A673 (cell line): Measurements from ENCODE around the gene PCBP2. TPM values are rescaled to one million over a fixed set of nuclear protein-coding genes. Genes with fewer than 3 reads are reported as not detected.

Experiments used
- BruUV-seq: library from RNA; stranded (reverse); fragments of 400-500 nt; replicated peaks from 2 replicates; lab custom pipeline; 2021; lab: Mats Ljungman, UMichigan
- CTCF ChIA-PET: fragments of 300-600 bp; sonication (Branson Sonifier 250); formaldehyde crosslinking; loops from one replicate; lab custom pipeline; 2022; ENCODE audit warnings: antibody characterized with exemption; lab: Charles Lee
- POLR2A ChIA-PET: fragments of 300-600 bp; sonication (Branson Sonifier 250); formaldehyde crosslinking; loops from one replicate; lab custom pipeline; 2022; ENCODE audit warnings: antibody characterized with exemption; ENCODE audit not compliant: low non-redundant PET; lab: Charles Lee
- DNase-seq: peaks from one replicate; pipeline ENCODE4 v3.0.0-alpha.2; 2015; ENCODE audit warnings: low spot score
- H3K27ac ChIP-seq: fragments of 200-600 bp; sonication (generic); 2 replicates; pipeline ENCODE4 v1.5.1; 2016; ENCODE audit warnings: mixed run types, low read depth, mild to moderate bottlenecking, mixed read lengths, antibody characterized with exemption, low read length; ENCODE audit not compliant: poor library complexity, severe bottlenecking
- H3K27me3 ChIP-seq: fragments of 200-600 bp; sonication (generic); replicated peaks from 2 replicates; pipeline ENCODE4 v1.6.1; 2017; ENCODE audit warnings: mixed run types, low read depth, mild to moderate bottlenecking, mixed read lengths, antibody characterized with exemption, low read length; ENCODE audit not compliant: insufficient read depth, poor library complexity
- H3K36me3 ChIP-seq: fragments of 200-600 bp; sonication (generic); 2 replicates; pipeline ENCODE4 v1.6.1; 2016; ENCODE audit warnings: mixed run types, mild to moderate bottlenecking, mixed read lengths, antibody characterized with exemption, low read length; ENCODE audit not compliant: insufficient read depth, poor library complexity, severe bottlenecking
- H3K4me1 ChIP-seq: fragments of 200-600 bp; sonication (generic); 2 replicates; pipeline ENCODE4 v1.6.1; 2017; ENCODE audit warnings: mixed run types, mild to moderate bottlenecking, mixed read lengths, antibody characterized with exemption, low read length; ENCODE audit not compliant: insufficient read depth, poor library complexity, severe bottlenecking
- H3K4me3 ChIP-seq: fragments of 200-600 bp; sonication (generic); 2 replicates; pipeline ENCODE4 v1.5.1; 2016; ENCODE audit warnings: low read depth, mixed run types, mild to moderate bottlenecking, mixed read lengths, low read length; ENCODE audit not compliant: poor library complexity, severe bottlenecking
- H3K9me3 ChIP-seq: fragments of 200-600 bp; sonication (generic); 2 replicates; pipeline ENCODE4 v1.6.1; 2016; ENCODE audit warnings: mixed run types, low read depth, mild to moderate bottlenecking, mixed read lengths, antibody characterized with exemption, low read length; ENCODE audit not compliant: poor library complexity, severe bottlenecking
- CTCF ChIP-seq: fragments of 300-800, 200-600 bp; sonication (generic); conservative IDR thresholded peaks from 2 replicates; pipeline ENCODE4 v1.5.1; 2017; ENCODE audit warnings: low read depth, mild to moderate bottlenecking, antibody characterized with exemption, low read length, moderate library complexity, mixed read lengths
- EZH2 ChIP-seq: fragments of 200-600 bp; sonication (generic); IDR thresholded peaks from 2 replicates; pipeline ENCODE4 v1.6.1; 2017; ENCODE audit warnings: borderline replicate concordance, low read depth, mild to moderate bottlenecking, mixed read lengths, antibody characterized with exemption, low read length; ENCODE audit not compliant: poor library complexity, severe bottlenecking
- intact Hi-C: fragments of 100-400 bp; cut with micrococcal nuclease; formaldehyde crosslinking; loops from one replicate; pipeline ENCODE4 v1.10.0; 2022; ENCODE audit not compliant: unreplicated experiment
- total RNA-seq: library from RNA; stranded (reverse); gene quantifications from 2 replicates; pipeline ENCODE4 v1.2.3, GENCODE V29; 2021

The PCBP2 gene
- total RNA-seq, 1 experiment from 2014 or later, result 1,215 TPM

- POLR2A ChIA-PET, result no interaction called here
- Histone ChIP-seq H3K4me3 (no peak overlapping the region), H3K4me1 (no peaks in the 10 kb centered on the region), H3K27ac (no peak overlapping the region), H3K36me3 (peaks cover 56% of the 10 kb centered on the region), H3K9me3 (no peaks in the 10 kb centered on the region), H3K27me3 (no peaks in the 10 kb centered on the region)
- DNase-seq, result no peak
- TF ChIP-seq CTCF, result no peak
- no peak for TF ChIP-seq EZH2
- BruUV-seq, result no TSS peak
- CTCF ChIA-PET, result interaction anchor here (0.6 kb wide), 1 partner anchor 25 kb away, joined by 3 read pairs; no protein-coding TSS in a partner anchor
- intact Hi-C loops, result no loop called here
Measured at GRCh38 chr12:53483979-53484377, 32.1 kb downstream of the PCBP2 start.

GRCh38 chr12:53484686-53485575 is 33.0 kb downstream of the PCBP2 start:
- TF ChIP-seq EZH2, result no peak
- no peak for TF ChIP-seq CTCF
- H3K36me3 ChIP-seq, result peaks cover 47% of the 10 kb centered on the region
- no peaks in the 10 kb centered on the region for H3K4me1 ChIP-seq
- no peaks in the 10 kb centered on the region for H3K9me3 ChIP-seq
- no peak for DNase-seq
- POLR2A ChIA-PET, result no interaction called here
- H3K27ac ChIP-seq, result no peak overlapping the region
- CTCF ChIA-PET, result no interaction called here
- intact Hi-C loops, result no loop called here
- no peaks in the 10 kb centered on the region for H3K27me3 ChIP-seq
- no peak overlapping the region for H3K4me3 ChIP-seq
- BruUV-seq, result no TSS peak

GRCh38 chr12:53485955-53486735 is 34.2 kb downstream of the PCBP2 start:
- intact Hi-C loops, result no loop called here
- ChIA-PET CTCF (no interaction called here), POLR2A (no interaction called here)
- Histone ChIP-seq H3K36me3 (peaks cover 36% of the 10 kb centered on the region), H3K27me3 (no peaks in the 10 kb centered on the region), H3K27ac (no peak overlapping the region), H3K4me3 (no peak overlapping the region), H3K9me3 (no peaks in the 10 kb centered on the region), H3K4me1 (no peaks in the 10 kb centered on the region)
- TF ChIP-seq CTCF (no peak), EZH2 (no peak)
- no peak for DNase-seq
- BruUV-seq, result no TSS peak
